Liver (tissue), 9 donors: ENCODE data around the gene ING5. TPM values are rescaled to one million over a fixed set of nuclear protein-coding genes. Genes with fewer than 3 reads are reported as not detected.

Experiments
- DNase-seq: peaks from one replicate; pipeline ENCODE4 v3.0.0-alpha.2; 2017; ENCODE audit warnings: low spot score
- H3K27ac ChIP-seq, 2 donors: one replicate each; pipeline ENCODE4 v1.7.0; 2013; ENCODE audit warnings: inconsistent platforms in 2 of 2, low read length in 2 of 2, control low read depth in 1 of 2, low read depth in 1 of 2, mild to moderate bottlenecking in 1 of 2
- H3K27me3 ChIP-seq, 4 donors: one replicate each; pipeline versions ENCODE4 v1.6.1 to v1.7.0; 2013; ENCODE audit warnings: low read length in 3 of 4, inconsistent platforms in 1 of 4, mild to moderate bottlenecking in 1 of 4, moderate library complexity in 1 of 4; ENCODE audit not compliant: control insufficient read depth in 4 of 4, insufficient read depth in 4 of 4
- H3K36me3 ChIP-seq, 4 donors: one replicate each; pipeline versions ENCODE4 v1.6.1 to v1.7.0; 2013; ENCODE audit warnings: low read length in 3 of 4, mild to moderate bottlenecking in 3 of 4, low read depth in 1 of 4, moderate library complexity in 1 of 4; ENCODE audit not compliant: control insufficient read depth in 4 of 4, insufficient read depth in 3 of 4
- H3K4me1 ChIP-seq, 4 donors: one replicate each; pipeline versions ENCODE4 v1.6.1 to v1.7.0; 2013; ENCODE audit warnings: low read length in 3 of 4, mild to moderate bottlenecking in 3 of 4, moderate library complexity in 1 of 4; ENCODE audit not compliant: control insufficient read depth in 4 of 4, insufficient read depth in 4 of 4
- H3K4me3 ChIP-seq, 3 donors: one replicate each; pipeline versions ENCODE4 v1.6.1 to v1.7.0; 2013; ENCODE audit warnings: low read length in 3 of 3, control low read depth in 1 of 3, low read depth in 1 of 3, mild to moderate bottlenecking in 1 of 3
- H3K9ac ChIP-seq, 2 donors: one replicate each; pipeline ENCODE4 v1.7.0; 2013; ENCODE audit warnings: low read length in 2 of 2, mild to moderate bottlenecking in 2 of 2, moderate library complexity in 2 of 2, control low read depth in 1 of 2, low read depth in 1 of 2
- H3K9me3 ChIP-seq, 4 donors: one replicate each; pipeline versions ENCODE4 v1.6.1 to v1.7.0; 2013; ENCODE audit warnings: low read length in 3 of 4; ENCODE audit not compliant: control insufficient read depth in 4 of 4
- EGR1 ChIP-seq, 2 donors: IDR thresholded peaks; 2 replicates each; pipeline ENCODE4 v1.6.1; 2016 to 2018; ENCODE audit warnings: antibody characterized with exemption in 2 of 2, low read depth in 2 of 2
- FOXA1 ChIP-seq: IDR thresholded peaks from 2 replicates; pipeline ENCODE4 v1.6.1; 2016; ENCODE audit warnings: antibody characterized with exemption
- GABPA ChIP-seq, 2 donors: IDR thresholded peaks in 1 of 2; conservative IDR thresholded peaks in 1 of 2; 2 replicates each; pipeline ENCODE4 v1.6.1; 2016; ENCODE audit warnings: antibody characterized with exemption in 2 of 2, mild to moderate bottlenecking in 1 of 2, moderate library complexity in 1 of 2
- HNF4A ChIP-seq, 2 donors: conservative IDR thresholded peaks; 2 replicates each; pipeline ENCODE4 v1.6.1; 2016; ENCODE audit warnings: antibody characterized with exemption in 2 of 2, mild to moderate bottlenecking in 2 of 2
- HNF4G ChIP-seq: IDR thresholded peaks from 2 replicates; pipeline ENCODE4 v1.6.1; 2016; ENCODE audit warnings: antibody characterized with exemption
- JUND ChIP-seq, 2 donors: IDR thresholded peaks; 2 replicates each; pipeline ENCODE4 v1.6.1; 2016; ENCODE audit warnings: antibody characterized with exemption in 2 of 2
- MAX ChIP-seq: IDR thresholded peaks from 2 replicates; pipeline ENCODE4 v1.6.1; 2016; ENCODE audit warnings: antibody characterized with exemption
- RAD21 ChIP-seq, 2 donors: IDR thresholded peaks; 2 replicates each; pipeline ENCODE4 v1.6.1; 2016; ENCODE audit warnings: antibody characterized with exemption in 2 of 2, mild to moderate bottlenecking in 2 of 2
- RXRA ChIP-seq, 2 donors: IDR thresholded peaks; 2 replicates each; pipeline ENCODE4 v1.6.1; 2017 to 2018; ENCODE audit warnings: antibody characterized with exemption in 2 of 2, mild to moderate bottlenecking in 1 of 2
- TAF1 ChIP-seq: conservative IDR thresholded peaks from 2 replicates; pipeline ENCODE4 v1.6.1; 2016; ENCODE audit warnings: antibody characterized with exemption, mild to moderate bottlenecking
- YY1 ChIP-seq: IDR thresholded peaks from 2 replicates; pipeline ENCODE4 v1.6.1; 2016; ENCODE audit warnings: antibody characterized with exemption, mild to moderate bottlenecking
- ZBTB33 ChIP-seq: IDR thresholded peaks from 2 replicates; pipeline ENCODE4 v1.6.1; 2016; ENCODE audit warnings: antibody characterized with exemption
- WGBS: extraction: QIAGEN DNeasy Blood & Tissue Kit; methylation state at CpG from one replicate; pipeline ENCODE4 v1.1.7; 2013; 5-methylcytosine and 5-hydroxymethylcytosine counted together
- polyA plus RNA-seq, 2 donors: library from polyadenylated mRNA; stranded (reverse) in 1 of 2; unstranded in 1 of 2; fragments of 200-250 nt in 1 of 2; fragments of >200 nt in 1 of 2; fragmentation: Nextera tagmentation in 1 of 2; extraction: Ambion mirVana in 1 of 2; gene quantifications; one replicate each; pipeline versions ENCODE4 v1.2.1 to v1.2.3, GENCODE V29; 2013 to 2015
- total RNA-seq, 2 donors: library from RNA; depleted of rRNA; stranded (reverse); fragments of >200 nt; gene quantifications; one replicate each; pipeline ENCODE4 v1.2.3, GENCODE V29; 2014
- TF ChIP-seq, protein P1 (sequence below): IDR thresholded peaks from 2 replicates; pipeline ENCODE4 v1.6.1; 2016; ENCODE audit warnings: antibody characterized with exemption, mild to moderate bottlenecking
- donor health status: healthy.
- donor health status: healthy.
- donor health status: healthy.
- donor health status: healthy.
- donor health status: healthy.

Gene ING5
- total RNA-seq (10 to 100 TPM; 20.0 to 24.2 TPM), polyA plus RNA-seq (1 to 10 TPM; 7.2 to 7.8 TPM)

- DNase-seq, result peak; percentile 99
- peak within 1 kb of the TSS; percentile 61 to 91 (median 78) for H3K4me3 ChIP-seq
- peaks cover 5 to 11% (median 8%) of the 10 kb centered on the region in 4 donors for H3K36me3 ChIP-seq
- H3K9ac ChIP-seq, result peak within 1 kb of the TSS in 1 of 2 donors; percentile 84
- H3K4me1 ChIP-seq, result peaks cover 1 to 20% (median 9%) of the 10 kb centered on the region in 4 donors
- peak within 1 kb of the TSS; percentile 76 to 92 for H3K27ac ChIP-seq
- H3K27me3 ChIP-seq, result no peaks in the 10 kb centered on the region
- no peak for TF ChIP-seq TAF1
- peak in 1 of 2 donors; percentile 14 for TF ChIP-seq GABPA (IDR thresholded peaks at IDR 0.05 in 1 of 2, conservative IDR thresholded peaks at IDR 0.05 in 1 of 2)
- under 1% methylated on average over 96 of the region's 96 CpGs for WGBS
- H3K9me3 ChIP-seq, result no peaks in the 10 kb centered on the region
Measured at GRCh38 chr2:241701399-241702154, at the start of gene ING5. TSS of gene ING5 (plus strand) at chr2:241702039. CDS start at chr2:241702066, 27 bp downstream.

- no peaks in the 10 kb centered on the region for H3K27me3 ChIP-seq
- H3K36me3 ChIP-seq, result peaks cover 8 to 48% (median 26%) of the 10 kb centered on the region in 4 donors
- no peak overlapping the region for H3K4me3 ChIP-seq
- DNase-seq, result no peak
- 97% methylated on average over 9 of the region's 9 CpGs for WGBS
- no peak overlapping the region for H3K9ac ChIP-seq
- TF ChIP-seq HNF4G (no peak), JUND (IDR thresholded peaks at IDR 0.05) (no peak), YY1 (no peak), ZBTB33 (no peak), RAD21 (IDR thresholded peaks at IDR 0.05) (no peak), RXRA (IDR thresholded peaks at IDR 0.05) (no peak), MAX (no peak), FOXA1 (no peak), HNF4A (conservative IDR thresholded peaks at IDR 0.05) (no peak), EGR1 (IDR thresholded peaks at IDR 0.05; ENCODE audit: low read depth in 2 of 2) (no peak)
- TF ChIP-seq, protein P1, sequence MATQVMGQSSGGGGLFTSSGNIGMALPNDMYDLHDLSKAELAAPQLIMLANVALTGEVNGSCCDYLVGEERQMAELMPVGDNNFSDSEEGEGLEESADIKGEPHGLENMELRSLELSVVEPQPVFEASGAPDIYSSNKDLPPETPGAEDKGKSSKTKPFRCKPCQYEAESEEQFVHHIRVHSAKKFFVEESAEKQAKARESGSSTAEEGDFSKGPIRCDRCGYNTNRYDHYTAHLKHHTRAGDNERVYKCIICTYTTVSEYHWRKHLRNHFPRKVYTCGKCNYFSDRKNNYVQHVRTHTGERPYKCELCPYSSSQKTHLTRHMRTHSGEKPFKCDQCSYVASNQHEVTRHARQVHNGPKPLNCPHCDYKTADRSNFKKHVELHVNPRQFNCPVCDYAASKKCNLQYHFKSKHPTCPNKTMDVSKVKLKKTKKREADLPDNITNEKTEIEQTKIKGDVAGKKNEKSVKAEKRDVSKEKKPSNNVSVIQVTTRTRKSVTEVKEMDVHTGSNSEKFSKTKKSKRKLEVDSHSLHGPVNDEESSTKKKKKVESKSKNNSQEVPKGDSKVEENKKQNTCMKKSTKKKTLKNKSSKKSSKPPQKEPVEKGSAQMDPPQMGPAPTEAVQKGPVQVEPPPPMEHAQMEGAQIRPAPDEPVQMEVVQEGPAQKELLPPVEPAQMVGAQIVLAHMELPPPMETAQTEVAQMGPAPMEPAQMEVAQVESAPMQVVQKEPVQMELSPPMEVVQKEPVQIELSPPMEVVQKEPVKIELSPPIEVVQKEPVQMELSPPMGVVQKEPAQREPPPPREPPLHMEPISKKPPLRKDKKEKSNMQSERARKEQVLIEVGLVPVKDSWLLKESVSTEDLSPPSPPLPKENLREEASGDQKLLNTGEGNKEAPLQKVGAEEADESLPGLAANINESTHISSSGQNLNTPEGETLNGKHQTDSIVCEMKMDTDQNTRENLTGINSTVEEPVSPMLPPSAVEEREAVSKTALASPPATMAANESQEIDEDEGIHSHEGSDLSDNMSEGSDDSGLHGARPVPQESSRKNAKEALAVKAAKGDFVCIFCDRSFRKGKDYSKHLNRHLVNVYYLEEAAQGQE, result no peak
- H3K4me1 ChIP-seq, result peaks cover 0 to 6% (median 3%) of the 10 kb centered on the region in 4 donors
- no peak overlapping the region for H3K27ac ChIP-seq
- H3K9me3 ChIP-seq, result no peaks in the 10 kb centered on the region
Measured at GRCh38 chr2:241652142-241652541, 49.7 kb upstream of the ING5 start.
